Liver (tissue), 9 donors: ENCODE measurements around the gene OIT3. TPM values are rescaled to one million over a fixed set of nuclear protein-coding genes. Genes with fewer than 3 reads are reported as not detected.

Experiments
- DNase-seq: peaks from one replicate; pipeline ENCODE4 v3.0.0-alpha.2; 2017; ENCODE audit warnings: low spot score
- H3K27ac ChIP-seq, 2 donors: one replicate each; pipeline ENCODE4 v1.7.0; 2013; ENCODE audit warnings: inconsistent platforms in 2 of 2, low read length in 2 of 2, control low read depth in 1 of 2, low read depth in 1 of 2, mild to moderate bottlenecking in 1 of 2
- H3K27me3 ChIP-seq, 4 donors: one replicate each; pipeline versions ENCODE4 v1.6.1 to v1.7.0; 2013; ENCODE audit warnings: low read length in 3 of 4, inconsistent platforms in 1 of 4, mild to moderate bottlenecking in 1 of 4, moderate library complexity in 1 of 4; ENCODE audit not compliant: control insufficient read depth in 4 of 4, insufficient read depth in 4 of 4
- H3K36me3 ChIP-seq, 4 donors: one replicate each; pipeline versions ENCODE4 v1.6.1 to v1.7.0; 2013; ENCODE audit warnings: low read length in 3 of 4, mild to moderate bottlenecking in 3 of 4, low read depth in 1 of 4, moderate library complexity in 1 of 4; ENCODE audit not compliant: control insufficient read depth in 4 of 4, insufficient read depth in 3 of 4
- H3K4me1 ChIP-seq, 4 donors: one replicate each; pipeline versions ENCODE4 v1.6.1 to v1.7.0; 2013; ENCODE audit warnings: low read length in 3 of 4, mild to moderate bottlenecking in 3 of 4, moderate library complexity in 1 of 4; ENCODE audit not compliant: control insufficient read depth in 4 of 4, insufficient read depth in 4 of 4
- H3K4me3 ChIP-seq, 3 donors: one replicate each; pipeline versions ENCODE4 v1.6.1 to v1.7.0; 2013; ENCODE audit warnings: low read length in 3 of 3, control low read depth in 1 of 3, low read depth in 1 of 3, mild to moderate bottlenecking in 1 of 3
- H3K9ac ChIP-seq, 2 donors: one replicate each; pipeline ENCODE4 v1.7.0; 2013; ENCODE audit warnings: low read length in 2 of 2, mild to moderate bottlenecking in 2 of 2, moderate library complexity in 2 of 2, control low read depth in 1 of 2, low read depth in 1 of 2
- H3K9me3 ChIP-seq, 4 donors: one replicate each; pipeline versions ENCODE4 v1.6.1 to v1.7.0; 2013; ENCODE audit warnings: low read length in 3 of 4; ENCODE audit not compliant: control insufficient read depth in 4 of 4
- EGR1 ChIP-seq, 2 donors: IDR thresholded peaks; 2 replicates each; pipeline ENCODE4 v1.6.1; 2016 to 2018; ENCODE audit warnings: antibody characterized with exemption in 2 of 2, low read depth in 2 of 2
- FOXA1 ChIP-seq: IDR thresholded peaks from 2 replicates; pipeline ENCODE4 v1.6.1; 2016; ENCODE audit warnings: antibody characterized with exemption
- FOXA2 ChIP-seq: IDR thresholded peaks from 2 replicates; pipeline ENCODE4 v1.6.1; 2016; ENCODE audit warnings: antibody characterized with exemption
- GABPA ChIP-seq, 2 donors: IDR thresholded peaks in 1 of 2; conservative IDR thresholded peaks in 1 of 2; 2 replicates each; pipeline ENCODE4 v1.6.1; 2016; ENCODE audit warnings: antibody characterized with exemption in 2 of 2, mild to moderate bottlenecking in 1 of 2, moderate library complexity in 1 of 2
- HNF4A ChIP-seq, 2 donors: conservative IDR thresholded peaks; 2 replicates each; pipeline ENCODE4 v1.6.1; 2016; ENCODE audit warnings: antibody characterized with exemption in 2 of 2, mild to moderate bottlenecking in 2 of 2
- HNF4G ChIP-seq: IDR thresholded peaks from 2 replicates; pipeline ENCODE4 v1.6.1; 2016; ENCODE audit warnings: antibody characterized with exemption
- JUND ChIP-seq, 2 donors: IDR thresholded peaks; 2 replicates each; pipeline ENCODE4 v1.6.1; 2016; ENCODE audit warnings: antibody characterized with exemption in 2 of 2
- NR2F2 ChIP-seq: IDR thresholded peaks from 2 replicates; pipeline ENCODE4 v1.6.1; 2016; ENCODE audit warnings: antibody characterized with exemption
- RAD21 ChIP-seq, 2 donors: IDR thresholded peaks; 2 replicates each; pipeline ENCODE4 v1.6.1; 2016; ENCODE audit warnings: antibody characterized with exemption in 2 of 2, mild to moderate bottlenecking in 2 of 2
- RXRA ChIP-seq, 2 donors: IDR thresholded peaks; 2 replicates each; pipeline ENCODE4 v1.6.1; 2017 to 2018; ENCODE audit warnings: antibody characterized with exemption in 2 of 2, mild to moderate bottlenecking in 1 of 2
- SP1 ChIP-seq: IDR thresholded peaks from 2 replicates; pipeline ENCODE4 v1.6.1; 2018; ENCODE audit warnings: antibody characterized with exemption, mild to moderate bottlenecking
- TAF1 ChIP-seq: conservative IDR thresholded peaks from 2 replicates; pipeline ENCODE4 v1.6.1; 2016; ENCODE audit warnings: antibody characterized with exemption, mild to moderate bottlenecking
- YY1 ChIP-seq: IDR thresholded peaks from 2 replicates; pipeline ENCODE4 v1.6.1; 2016; ENCODE audit warnings: antibody characterized with exemption, mild to moderate bottlenecking
- WGBS: extraction: QIAGEN DNeasy Blood & Tissue Kit; methylation state at CpG from one replicate; pipeline ENCODE4 v1.1.7; 2013; 5-methylcytosine and 5-hydroxymethylcytosine counted together
- polyA plus RNA-seq, 2 donors: library from polyadenylated mRNA; stranded (reverse) in 1 of 2; unstranded in 1 of 2; fragments of 200-250 nt in 1 of 2; fragments of >200 nt in 1 of 2; fragmentation: Nextera tagmentation in 1 of 2; extraction: Ambion mirVana in 1 of 2; gene quantifications; one replicate each; pipeline versions ENCODE4 v1.2.1 to v1.2.3, GENCODE V29; 2013 to 2015
- total RNA-seq, 2 donors: library from RNA; depleted of rRNA; stranded (reverse); fragments of >200 nt; gene quantifications; one replicate each; pipeline ENCODE4 v1.2.3, GENCODE V29; 2014
- TF ChIP-seq, protein P1 (sequence below): IDR thresholded peaks from 2 replicates; pipeline ENCODE4 v1.6.1; 2016; ENCODE audit warnings: antibody characterized with exemption
- TF ChIP-seq, protein P2 (sequence below): IDR thresholded peaks from 2 replicates; pipeline ENCODE4 v1.6.1; 2016; ENCODE audit warnings: antibody characterized with exemption
- TF ChIP-seq, protein P3 (sequence below): fragments of 150-350 bp; IDR thresholded peaks from 2 replicates; pipeline ENCODE4 v1.5.1; 2017; ENCODE audit warnings: improper control_type of control experiment, low read depth, low read length; ENCODE audit not compliant: missing input control
- TF ChIP-seq, protein P4 (sequence below): IDR thresholded peaks from 2 replicates; pipeline ENCODE4 v1.6.1; 2016; ENCODE audit warnings: antibody characterized with exemption, mild to moderate bottlenecking
- donor health status: healthy.
- donor health status: healthy.
- donor health status: healthy.
- donor health status: healthy.
- donor health status: healthy.

The OIT3 gene
- total and polyA plus RNA-seq, 4 donors, result 19.0 to 84.8 (median 59.8) TPM

DNA sequence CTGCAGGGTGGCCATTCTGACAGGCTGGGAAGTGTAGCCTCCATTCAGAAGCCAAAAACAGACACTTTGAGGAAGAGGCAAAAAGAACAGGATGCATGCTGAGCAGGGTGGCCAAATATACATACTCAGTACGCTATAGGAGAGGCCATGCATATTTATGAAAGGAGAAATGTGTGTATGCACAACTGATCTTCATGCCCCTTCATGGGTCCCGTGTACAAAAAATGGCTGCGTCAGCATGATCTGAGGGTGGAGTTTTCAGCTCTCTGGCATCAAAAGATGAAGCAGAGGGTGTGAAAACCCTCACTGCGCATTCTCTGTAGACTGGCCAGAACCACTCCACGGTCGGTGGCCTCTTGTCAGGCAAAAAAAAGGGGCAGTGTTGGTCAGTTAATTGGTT, 35.5 kb upstream of the OIT3 start (continued):
- TF ChIP-seq, protein P1, sequence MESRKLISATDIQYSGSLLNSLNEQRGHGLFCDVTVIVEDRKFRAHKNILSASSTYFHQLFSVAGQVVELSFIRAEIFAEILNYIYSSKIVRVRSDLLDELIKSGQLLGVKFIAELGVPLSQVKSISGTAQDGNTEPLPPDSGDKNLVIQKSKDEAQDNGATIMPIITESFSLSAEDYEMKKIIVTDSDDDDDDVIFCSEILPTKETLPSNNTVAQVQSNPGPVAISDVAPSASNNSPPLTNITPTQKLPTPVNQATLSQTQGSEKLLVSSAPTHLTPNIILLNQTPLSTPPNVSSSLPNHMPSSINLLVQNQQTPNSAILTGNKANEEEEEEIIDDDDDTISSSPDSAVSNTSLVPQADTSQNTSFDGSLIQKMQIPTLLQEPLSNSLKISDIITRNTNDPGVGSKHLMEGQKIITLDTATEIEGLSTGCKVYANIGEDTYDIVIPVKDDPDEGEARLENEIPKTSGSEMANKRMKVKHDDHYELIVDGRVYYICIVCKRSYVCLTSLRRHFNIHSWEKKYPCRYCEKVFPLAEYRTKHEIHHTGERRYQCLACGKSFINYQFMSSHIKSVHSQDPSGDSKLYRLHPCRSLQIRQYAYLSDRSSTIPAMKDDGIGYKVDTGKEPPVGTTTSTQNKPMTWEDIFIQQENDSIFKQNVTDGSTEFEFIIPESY, result no peak
- TF ChIP-seq RAD21 (IDR thresholded peaks at IDR 0.05) (no peak), GABPA (IDR thresholded peaks at IDR 0.05 in 1 of 2, conservative IDR thresholded peaks at IDR 0.05 in 1 of 2) (no peak), HNF4G (no peak), FOXA2 (no peak), EGR1 (IDR thresholded peaks at IDR 0.05; ENCODE audit: low read depth in 2 of 2) (no peak)
- TF ChIP-seq, protein P2, sequence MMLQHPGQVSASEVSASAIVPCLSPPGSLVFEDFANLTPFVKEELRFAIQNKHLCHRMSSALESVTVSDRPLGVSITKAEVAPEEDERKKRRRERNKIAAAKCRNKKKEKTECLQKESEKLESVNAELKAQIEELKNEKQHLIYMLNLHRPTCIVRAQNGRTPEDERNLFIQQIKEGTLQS, result no peak

DNA sequence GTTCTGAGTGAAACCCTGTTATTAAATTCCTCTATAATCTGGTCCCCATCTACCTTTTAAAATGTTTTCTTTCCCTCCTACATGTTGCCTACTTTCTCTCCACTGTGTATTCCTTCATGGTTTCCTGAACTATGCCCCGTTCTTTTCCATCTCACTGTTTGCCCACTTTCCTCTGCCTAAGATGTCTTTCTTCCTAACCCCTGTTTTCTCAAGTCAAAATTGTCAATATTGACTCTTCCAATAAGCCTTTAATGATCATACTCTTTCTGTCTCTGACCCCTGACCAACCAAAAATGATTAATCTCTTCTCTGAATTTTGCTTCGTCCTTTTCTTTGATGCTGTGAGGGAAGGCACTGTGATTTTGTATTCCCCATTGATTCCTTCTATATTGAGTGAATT, 30.6 kb upstream of the OIT3 start:
- Histone ChIP-seq H3K4me1 (no peaks in the 10 kb centered on the region), H3K4me3 (no peak overlapping the region), H3K36me3 (peaks cover 0 to 6% (median 3%) of the 10 kb centered on the region in 4 donors), H3K27me3 (no peaks in the 10 kb centered on the region), H3K9ac (no peak overlapping the region), H3K27ac (no peak overlapping the region), H3K9me3 (no peaks in the 10 kb centered on the region)
- no peak for DNase-seq
- 92% methylated on average over 2 of the region's 2 CpGs for WGBS
- TF ChIP-seq RAD21 (IDR thresholded peaks at IDR 0.05), result no peak
- TF ChIP-seq HNF4G, result no peak
- TF ChIP-seq, protein P3, sequence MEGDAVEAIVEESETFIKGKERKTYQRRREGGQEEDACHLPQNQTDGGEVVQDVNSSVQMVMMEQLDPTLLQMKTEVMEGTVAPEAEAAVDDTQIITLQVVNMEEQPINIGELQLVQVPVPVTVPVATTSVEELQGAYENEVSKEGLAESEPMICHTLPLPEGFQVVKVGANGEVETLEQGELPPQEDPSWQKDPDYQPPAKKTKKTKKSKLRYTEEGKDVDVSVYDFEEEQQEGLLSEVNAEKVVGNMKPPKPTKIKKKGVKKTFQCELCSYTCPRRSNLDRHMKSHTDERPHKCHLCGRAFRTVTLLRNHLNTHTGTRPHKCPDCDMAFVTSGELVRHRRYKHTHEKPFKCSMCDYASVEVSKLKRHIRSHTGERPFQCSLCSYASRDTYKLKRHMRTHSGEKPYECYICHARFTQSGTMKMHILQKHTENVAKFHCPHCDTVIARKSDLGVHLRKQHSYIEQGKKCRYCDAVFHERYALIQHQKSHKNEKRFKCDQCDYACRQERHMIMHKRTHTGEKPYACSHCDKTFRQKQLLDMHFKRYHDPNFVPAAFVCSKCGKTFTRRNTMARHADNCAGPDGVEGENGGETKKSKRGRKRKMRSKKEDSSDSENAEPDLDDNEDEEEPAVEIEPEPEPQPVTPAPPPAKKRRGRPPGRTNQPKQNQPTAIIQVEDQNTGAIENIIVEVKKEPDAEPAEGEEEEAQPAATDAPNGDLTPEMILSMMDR, result no peak
- no peak for TF ChIP-seq RXRA (IDR thresholded peaks at IDR 0.05)
- TF ChIP-seq EGR1 (IDR thresholded peaks at IDR 0.05; ENCODE audit: low read depth in 2 of 2), result no peak
- TF ChIP-seq, protein P4, sequence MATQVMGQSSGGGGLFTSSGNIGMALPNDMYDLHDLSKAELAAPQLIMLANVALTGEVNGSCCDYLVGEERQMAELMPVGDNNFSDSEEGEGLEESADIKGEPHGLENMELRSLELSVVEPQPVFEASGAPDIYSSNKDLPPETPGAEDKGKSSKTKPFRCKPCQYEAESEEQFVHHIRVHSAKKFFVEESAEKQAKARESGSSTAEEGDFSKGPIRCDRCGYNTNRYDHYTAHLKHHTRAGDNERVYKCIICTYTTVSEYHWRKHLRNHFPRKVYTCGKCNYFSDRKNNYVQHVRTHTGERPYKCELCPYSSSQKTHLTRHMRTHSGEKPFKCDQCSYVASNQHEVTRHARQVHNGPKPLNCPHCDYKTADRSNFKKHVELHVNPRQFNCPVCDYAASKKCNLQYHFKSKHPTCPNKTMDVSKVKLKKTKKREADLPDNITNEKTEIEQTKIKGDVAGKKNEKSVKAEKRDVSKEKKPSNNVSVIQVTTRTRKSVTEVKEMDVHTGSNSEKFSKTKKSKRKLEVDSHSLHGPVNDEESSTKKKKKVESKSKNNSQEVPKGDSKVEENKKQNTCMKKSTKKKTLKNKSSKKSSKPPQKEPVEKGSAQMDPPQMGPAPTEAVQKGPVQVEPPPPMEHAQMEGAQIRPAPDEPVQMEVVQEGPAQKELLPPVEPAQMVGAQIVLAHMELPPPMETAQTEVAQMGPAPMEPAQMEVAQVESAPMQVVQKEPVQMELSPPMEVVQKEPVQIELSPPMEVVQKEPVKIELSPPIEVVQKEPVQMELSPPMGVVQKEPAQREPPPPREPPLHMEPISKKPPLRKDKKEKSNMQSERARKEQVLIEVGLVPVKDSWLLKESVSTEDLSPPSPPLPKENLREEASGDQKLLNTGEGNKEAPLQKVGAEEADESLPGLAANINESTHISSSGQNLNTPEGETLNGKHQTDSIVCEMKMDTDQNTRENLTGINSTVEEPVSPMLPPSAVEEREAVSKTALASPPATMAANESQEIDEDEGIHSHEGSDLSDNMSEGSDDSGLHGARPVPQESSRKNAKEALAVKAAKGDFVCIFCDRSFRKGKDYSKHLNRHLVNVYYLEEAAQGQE, result no peak
- no peak for TF ChIP-seq SP1
- no peak for TF ChIP-seq TAF1
- TF ChIP-seq GABPA (IDR thresholded peaks at IDR 0.05 in 1 of 2, conservative IDR thresholded peaks at IDR 0.05 in 1 of 2), result no peak
- no peak for TF ChIP-seq FOXA1
- no peak for TF ChIP-seq HNF4A (conservative IDR thresholded peaks at IDR 0.05)
- no peak for TF ChIP-seq YY1
- no peak for TF ChIP-seq FOXA2
- TF ChIP-seq NR2F2, result no peak
- TF ChIP-seq JUND (IDR thresholded peaks at IDR 0.05), result no peak
- TF ChIP-seq, protein P1, result no peak
